ENCODE results near the gene PTK7.

PTK7 gene

DNA sequence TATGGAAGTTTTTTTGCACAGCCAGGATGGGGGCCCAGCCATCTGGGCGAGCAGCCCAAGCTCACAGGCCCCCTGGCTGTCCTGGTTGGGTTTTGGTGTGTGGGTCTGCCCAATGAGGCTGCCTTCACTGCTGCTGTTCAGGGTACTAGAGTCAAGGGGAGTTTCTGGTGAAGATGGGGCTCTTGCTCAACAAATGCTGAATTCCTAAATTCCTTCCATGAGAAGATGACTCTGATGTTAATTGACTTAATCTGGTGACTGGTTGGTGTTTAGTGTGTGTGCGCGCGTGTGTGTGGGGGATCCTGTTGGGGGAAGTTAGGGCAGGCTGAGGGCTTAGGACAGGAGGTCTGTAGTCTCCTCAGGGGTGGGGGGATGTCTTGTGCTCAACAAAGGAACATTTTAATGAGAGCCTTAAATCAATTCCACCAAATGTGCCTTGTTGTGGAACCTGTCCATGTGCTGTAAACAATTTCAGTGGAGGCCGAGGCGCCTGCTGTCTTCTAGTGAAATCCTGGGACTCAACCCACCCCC lies 1.9 kb downstream of the PTK7 start:
- no peak for TF ChIP-seq TAF1 (IDR thresholded peaks at IDR 0.05; ENCODE audit: borderline replicate concordance, insufficient read depth, low read length)
- TF ChIP-seq POLR2AphosphoS5 (IDR thresholded peaks at IDR 0.05; ENCODE audit: low read depth, low read length), result no peak
- no peak for TF ChIP-seq FOXP2 (optimal IDR thresholded peaks at IDR 0.05; ENCODE audit: borderline replicate concordance, extremely low read depth, extremely low read length, insufficient read depth)
- no peak for TF ChIP-seq SIN3A (IDR thresholded peaks at IDR 0.05; ENCODE audit: borderline replicate concordance, insufficient read depth, low read length)
- no peak for TF ChIP-seq REST (IDR thresholded peaks at IDR 0.05; ENCODE audit: insufficient read depth in 1 of 2, low read depth in 2 of 2, low read length in 2 of 2)

DNA sequence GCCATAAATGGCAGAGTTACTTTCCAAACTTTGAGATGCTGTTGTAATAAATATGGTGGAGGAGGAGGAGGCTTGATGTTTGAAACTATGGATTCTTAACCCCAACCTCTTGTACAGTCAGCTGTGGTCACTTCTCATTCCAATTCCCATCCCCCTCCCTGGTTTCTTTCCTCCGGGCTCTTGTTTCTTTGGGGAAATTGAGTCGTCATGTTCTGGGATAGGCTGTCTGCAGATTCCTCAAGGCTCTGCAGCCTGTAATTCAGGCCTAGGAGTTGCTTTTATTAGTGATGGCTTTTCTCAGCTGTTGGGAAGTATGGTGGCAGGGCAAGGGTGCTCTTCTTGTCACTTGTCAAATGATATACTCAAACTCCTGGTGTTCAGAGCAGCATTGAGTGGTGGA lies 2.6 kb downstream of the PTK7 start:
- no peak for TF ChIP-seq TAF1 (IDR thresholded peaks at IDR 0.05; ENCODE audit: borderline replicate concordance, insufficient read depth, low read length)
- no peak for TF ChIP-seq REST (IDR thresholded peaks at IDR 0.05; ENCODE audit: insufficient read depth in 1 of 2, low read depth in 2 of 2, low read length in 2 of 2)
- no peak for TF ChIP-seq POLR2AphosphoS5 (IDR thresholded peaks at IDR 0.05; ENCODE audit: low read depth, low read length)
- TF ChIP-seq FOXP2 (optimal IDR thresholded peaks at IDR 0.05; ENCODE audit: borderline replicate concordance, extremely low read depth, extremely low read length, insufficient read depth), result no peak
- no peak for TF ChIP-seq SIN3A (IDR thresholded peaks at IDR 0.05; ENCODE audit: borderline replicate concordance, insufficient read depth, low read length)

DNA sequence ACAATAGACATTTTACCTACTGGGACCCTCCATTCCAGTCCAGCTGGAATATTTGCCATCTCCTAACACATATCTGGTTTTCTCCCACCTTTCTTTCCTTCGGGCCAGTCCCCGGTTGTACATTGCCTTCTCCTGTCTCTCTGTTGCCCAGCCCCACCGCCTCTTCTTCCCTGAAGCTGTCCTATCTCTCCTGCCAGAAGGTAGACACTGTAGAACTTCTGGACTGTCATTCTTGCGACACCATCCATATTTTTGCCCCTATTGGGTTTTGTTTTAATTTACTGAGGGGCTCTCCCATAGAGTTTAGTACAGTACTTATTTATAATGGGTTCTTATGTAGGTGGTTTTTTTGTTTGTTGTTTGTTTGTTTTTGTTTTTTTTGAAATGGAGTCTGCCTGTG lies 4.9 kb downstream of the PTK7 start:
- no peak for TF ChIP-seq REST (IDR thresholded peaks at IDR 0.05; ENCODE audit: insufficient read depth in 1 of 2, low read depth in 2 of 2, low read length in 2 of 2)
- no peak for TF ChIP-seq SIN3A (IDR thresholded peaks at IDR 0.05; ENCODE audit: borderline replicate concordance, insufficient read depth, low read length)
- no peak for TF ChIP-seq POLR2AphosphoS5 (IDR thresholded peaks at IDR 0.05; ENCODE audit: low read depth, low read length)
- TF ChIP-seq FOXP2 (optimal IDR thresholded peaks at IDR 0.05; ENCODE audit: borderline replicate concordance, extremely low read depth, extremely low read length, insufficient read depth), result no peak
- TF ChIP-seq TAF1 (IDR thresholded peaks at IDR 0.05; ENCODE audit: borderline replicate concordance, insufficient read depth, low read length), result no peak

- TF ChIP-seq POLR2AphosphoS5 (IDR thresholded peaks at IDR 0.05; ENCODE audit: low read depth, low read length) (no peak), SIN3A (IDR thresholded peaks at IDR 0.05; ENCODE audit: borderline replicate concordance, insufficient read depth, low read length) (no peak), TAF1 (IDR thresholded peaks at IDR 0.05; ENCODE audit: borderline replicate concordance, insufficient read depth, low read length) (no peak), FOXP2 (optimal IDR thresholded peaks at IDR 0.05; ENCODE audit: borderline replicate concordance, extremely low read depth, extremely low read length, insufficient read depth) (no peak), REST (IDR thresholded peaks at IDR 0.05; ENCODE audit: insufficient read depth in 1 of 2, low read depth in 2 of 2, low read length in 2 of 2) (no peak)
Observed at GRCh38 chr6:43082806-43083655, 6.9 kb downstream of the PTK7 start.

All from PFSK-1 (cell line).